Cardiac septum (tissue), 1 donor: ENCODE results near the gene SUGCT. TPM values are rescaled to one million over a fixed set of nuclear protein-coding genes. Genes with fewer than 3 reads are reported as not detected.

Source experiments
- DNase-seq: peaks from one replicate; pipeline ENCODE4 v3.0.0-alpha.2; 2020; ENCODE audit warnings: low spot score
- intact Hi-C: fragments of 100-400 bp; cut with DNase I; formaldehyde crosslinking; loops from one replicate; pipeline ENCODE4 v1.14.0; 2022
- total RNA-seq: library from RNA; stranded (reverse); fragmentation: NEBNext Ultra II Directional; extraction: Animal tissue kit (Norgen Biotek cat#: 25700); gene quantifications from one replicate; pipeline ENCODE4 v1.2.1, GENCODE V29; 2021
- donor health status: DM: no; HTN: no; CAD: no.

SUGCT gene
- total RNA-seq, 1 donor from 2014 or later: 3.1 TPM

- intact Hi-C loops: no loop called here
- DNase-seq: no peak
Measured at GRCh38 chr7:40808378-40808942, 673.7 kb downstream of the SUGCT start.

- intact Hi-C loops: no loop called here
- no peak for DNase-seq
Measured at GRCh38 chr7:40810274-40810673, 675.5 kb downstream of the SUGCT start.

- DNase-seq: no peak
- intact Hi-C loops: no loop called here
Measured at GRCh38 chr7:40811666-40812065, 676.9 kb downstream of the SUGCT start.

GRCh38 chr7:40815022-40815421, 680.2 kb downstream of the SUGCT start:
- intact Hi-C loops: no loop called here

GRCh38 chr7:40815512-40815911, 680.7 kb downstream of the SUGCT start:
- no peak for DNase-seq
- intact Hi-C loops: no loop called here

More at GRCh38 chr7:40815022-40815421, 680.2 kb downstream of the SUGCT start:
- no peak for DNase-seq

GRCh38 chr7:40822861-40823260, 688.1 kb downstream of the SUGCT start:
- DNase-seq: no peak
- intact Hi-C loops: no loop called here

- intact Hi-C loops: no loop called here
Measured at GRCh38 chr7:40824461-40824860, 689.7 kb downstream of the SUGCT start.

GRCh38 chr7:40826411-40827221, 691.8 kb downstream of the SUGCT start:
- no peak for DNase-seq
- intact Hi-C loops: no loop called here

More at GRCh38 chr7:40824461-40824860, 689.7 kb downstream of the SUGCT start:
- DNase-seq: no peak

- intact Hi-C loops: no loop called here
- DNase-seq: no peak
Measured at GRCh38 chr7:40827222-40828085, 692.6 kb downstream of the SUGCT start.

GRCh38 chr7:40828686-40829600, 694.1 kb downstream of the SUGCT start:
- intact Hi-C loops: no loop called here
- DNase-seq: no peak

GRCh38 chr7:40833191-40833887, 698.5 kb downstream of the SUGCT start:
- intact Hi-C loops: no loop called here
- DNase-seq: no peak

- DNase-seq: no peak
- intact Hi-C loops: no loop called here
Measured at GRCh38 chr7:40833888-40834234, 699.1 kb downstream of the SUGCT start.

- intact Hi-C loops: no loop called here
- DNase-seq: no peak
Measured at GRCh38 chr7:40836218-40836617, 701.4 kb downstream of the SUGCT start.

- intact Hi-C loops: no loop called here
Measured at GRCh38 chr7:40839881-40840280, 705.1 kb downstream of the SUGCT start.

GRCh38 chr7:40840990-40841389, 706.2 kb downstream of the SUGCT start:
- intact Hi-C loops: no loop called here
- no peak for DNase-seq

More at GRCh38 chr7:40839881-40840280, 705.1 kb downstream of the SUGCT start:
- DNase-seq: no peak

GRCh38 chr7:40842641-40843040, 707.8 kb downstream of the SUGCT start:
- intact Hi-C loops: no loop called here

GRCh38 chr7:40843338-40843985, 708.7 kb downstream of the SUGCT start:
- intact Hi-C loops: no loop called here
- no peak for DNase-seq

More at GRCh38 chr7:40842641-40843040, 707.8 kb downstream of the SUGCT start:
- DNase-seq: no peak

- intact Hi-C loops: no loop called here
- no peak for DNase-seq
Measured at GRCh38 chr7:40845943-40846342, 711.1 kb downstream of the SUGCT start.
